SU-DHL-6 (cell line): ENCODE data around the gene HSPA2.

ENCODE experiments used
- CTCF ChIP-seq: fragments of 200-600 bp; sonication (generic); IDR thresholded peaks from one replicate; pipeline ENCODE4 v1.5.1; 2017; ENCODE audit warnings: antibody characterized with exemption, mild to moderate bottlenecking, low read length, moderate library complexity; ENCODE audit not compliant: insufficient read depth, poor library complexity, severe bottlenecking
- EZH2phosphoT487 ChIP-seq: fragments of 200-600 bp; sonication (generic), shearing (Covaris generic); conservative IDR thresholded peaks from 2 replicates; pipeline ENCODE4 v1.6.1; 2018; ENCODE audit warnings: mild to moderate bottlenecking, antibody characterized with exemption, low read length, moderate library complexity, mixed read lengths

DNA sequence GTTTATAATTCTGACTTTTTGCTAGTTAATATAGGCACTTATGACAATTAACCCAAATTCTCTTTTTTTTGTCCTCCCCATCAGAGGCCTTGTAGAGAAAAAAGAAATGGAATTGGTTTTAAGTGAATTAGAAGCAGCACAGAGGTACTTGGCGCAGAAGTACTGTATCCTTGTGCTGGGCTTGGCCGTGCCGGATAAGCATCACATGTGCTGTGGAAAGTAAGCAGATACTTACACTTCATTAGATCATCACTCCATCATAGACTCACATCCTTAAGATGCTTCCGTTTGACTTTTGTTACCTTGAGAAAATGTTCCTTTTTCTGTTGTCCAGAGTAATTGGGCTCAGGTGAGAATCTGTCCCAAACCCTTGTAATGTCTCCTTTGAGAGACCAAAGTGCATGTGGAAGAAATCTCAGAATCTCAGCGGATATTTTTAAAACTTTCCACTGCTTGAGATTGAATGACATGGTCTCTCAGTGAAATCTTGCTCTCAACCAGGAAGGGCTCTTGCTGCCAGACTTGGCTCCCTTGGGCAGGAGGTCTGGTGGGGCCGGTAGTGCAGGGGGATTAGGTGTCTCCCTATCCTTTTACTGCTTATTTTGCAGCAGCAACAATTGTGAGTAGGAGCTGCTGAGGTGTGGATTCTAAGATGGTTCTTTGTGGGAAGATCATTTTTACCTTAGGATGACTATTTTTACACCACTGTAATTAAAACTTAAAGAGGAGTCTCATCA lies 34.0 kb downstream of the HSPA2 start:
- TF ChIP-seq CTCF (no peak), EZH2phosphoT487 (no peak)
